HG03064 (cell line): Measurements from ENCODE around the gene RAET1G.
"Not testable (repeated sequence)": the region's sequence is repeated elsewhere in the genome, so short reads cannot be mapped to it uniquely, and the experiment has no call there.

Source experiments
- ATAC-seq: cut with Tn5 transposase; IDR thresholded peaks from one replicate; pipeline ENCODE4 v1.9.1; 2021; ENCODE audit warnings: low read depth; ENCODE audit not compliant: unreplicated experiment

RAET1G gene

GRCh38 chr6:149915970-149916865 lies 6.7 kb downstream of the RAET1G start:
- ATAC-seq, result no peak

DNA sequence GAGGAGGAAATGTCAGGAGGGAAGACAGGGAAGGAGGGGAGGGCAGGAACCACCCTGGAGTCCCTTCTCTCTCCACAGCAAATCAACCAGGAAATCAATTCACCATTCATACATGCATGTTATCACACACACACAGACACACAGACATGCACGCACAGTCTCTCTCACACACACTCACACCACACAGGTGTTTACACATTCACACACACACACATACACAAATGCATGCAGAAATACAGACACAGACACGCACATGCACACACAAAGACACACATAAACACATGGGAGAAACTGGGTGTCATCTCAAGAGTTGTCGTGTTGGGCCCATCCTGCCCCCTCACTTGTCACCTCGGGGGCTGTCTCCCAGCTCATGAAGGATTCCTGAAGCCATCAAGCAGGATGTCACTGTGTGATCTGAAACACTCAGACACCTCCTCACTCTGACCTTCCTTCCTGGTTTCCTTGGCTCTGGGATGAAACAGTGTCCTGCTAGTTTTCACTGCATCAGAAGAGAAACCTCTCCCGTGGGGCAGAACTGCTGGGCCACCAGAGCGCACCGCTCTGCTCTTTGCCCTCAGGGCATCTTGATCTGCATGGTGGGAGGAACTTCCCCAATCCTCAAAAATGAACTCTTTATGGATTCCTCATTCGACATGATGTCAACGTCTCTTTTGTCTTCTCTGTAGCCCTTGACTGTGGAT lies 9.2 kb downstream of the RAET1G start:
- no peak for ATAC-seq

DNA sequence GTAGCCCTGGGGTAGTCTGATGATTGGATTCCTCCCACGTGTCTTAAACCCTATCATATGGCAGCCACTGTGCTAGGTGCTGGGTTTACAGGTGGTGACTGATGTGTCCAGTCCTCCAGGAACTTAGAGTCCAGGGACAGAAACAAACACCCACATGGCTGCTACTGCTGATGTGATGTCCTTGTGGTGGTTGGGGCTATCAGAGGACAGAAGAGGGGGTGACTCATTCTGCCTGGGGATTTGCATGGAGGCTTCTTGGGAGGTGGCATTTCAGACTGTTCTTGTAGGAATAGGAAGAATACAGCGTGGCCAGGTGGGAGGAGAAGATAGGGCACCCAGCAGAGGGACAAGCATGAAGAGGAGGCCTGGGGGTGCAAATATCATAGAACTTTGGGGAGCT lies 9.8 kb downstream of the RAET1G start:
- no peak for ATAC-seq

GRCh38 chr6:149912680-149913079 lies 10.2 kb downstream of the RAET1G start:
- ATAC-seq, result not testable (repeated sequence)

DNA sequence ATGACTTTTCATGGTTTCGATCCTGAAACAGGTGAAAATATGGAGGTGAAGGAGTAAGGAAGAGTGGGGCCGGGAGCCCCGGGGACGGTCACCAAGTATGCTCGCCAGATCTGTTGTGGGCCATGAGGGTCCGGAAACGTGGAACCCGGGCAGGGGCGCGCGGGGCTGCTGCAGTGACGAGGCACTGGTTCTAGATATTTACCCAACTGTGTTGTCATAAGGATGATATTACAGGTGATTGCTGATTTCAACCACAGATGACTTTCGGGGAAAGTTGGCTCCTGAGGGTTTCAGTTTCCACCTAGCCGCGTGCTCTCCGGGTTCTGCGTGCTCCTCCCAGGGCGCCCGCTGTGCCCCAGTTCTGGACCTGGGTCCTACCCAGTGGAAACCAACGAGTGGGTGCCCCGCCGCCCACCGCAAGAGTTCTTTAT lies 12.2 kb downstream of the RAET1G start:
- ATAC-seq, result no peak

- ATAC-seq, result no peak
These were observed 13.0 kb downstream of the RAET1G start for GRCh38 chr6:149909701-149910470.

DNA sequence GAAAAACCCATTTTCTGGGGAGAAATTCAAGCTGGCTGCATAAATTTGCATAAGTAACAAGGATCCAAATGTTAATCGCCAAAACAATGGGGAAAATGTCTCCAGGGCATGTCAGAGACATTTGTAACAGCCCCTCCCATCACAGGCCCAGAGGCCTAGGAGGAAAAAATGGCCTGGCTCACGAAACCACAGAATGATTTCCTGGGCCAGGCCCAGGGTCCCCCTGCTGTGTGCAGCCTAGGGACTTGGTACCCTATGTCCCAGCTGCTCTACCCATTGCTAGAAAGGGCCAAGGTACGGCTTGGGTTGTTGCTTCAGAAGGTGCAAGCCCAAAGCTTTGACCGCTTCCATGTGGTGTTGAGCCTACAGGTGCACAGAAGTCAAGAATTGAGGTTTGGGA lies 14.4 kb downstream of the RAET1G start:
- not testable (repeated sequence) for ATAC-seq

GRCh38 chr6:149907317-149907716 lies 15.6 kb downstream of the RAET1G start:
- no peak for ATAC-seq

GRCh38 chr6:149906405-149906804 lies 16.5 kb downstream of the RAET1G start:
- ATAC-seq, result no peak

- no peak for ATAC-seq
These were observed 17.0 kb downstream of the RAET1G start for GRCh38 chr6:149905911-149906371.

GRCh38 chr6:149905371-149905910 lies 17.5 kb downstream of the RAET1G start:
- no peak for ATAC-seq

DNA sequence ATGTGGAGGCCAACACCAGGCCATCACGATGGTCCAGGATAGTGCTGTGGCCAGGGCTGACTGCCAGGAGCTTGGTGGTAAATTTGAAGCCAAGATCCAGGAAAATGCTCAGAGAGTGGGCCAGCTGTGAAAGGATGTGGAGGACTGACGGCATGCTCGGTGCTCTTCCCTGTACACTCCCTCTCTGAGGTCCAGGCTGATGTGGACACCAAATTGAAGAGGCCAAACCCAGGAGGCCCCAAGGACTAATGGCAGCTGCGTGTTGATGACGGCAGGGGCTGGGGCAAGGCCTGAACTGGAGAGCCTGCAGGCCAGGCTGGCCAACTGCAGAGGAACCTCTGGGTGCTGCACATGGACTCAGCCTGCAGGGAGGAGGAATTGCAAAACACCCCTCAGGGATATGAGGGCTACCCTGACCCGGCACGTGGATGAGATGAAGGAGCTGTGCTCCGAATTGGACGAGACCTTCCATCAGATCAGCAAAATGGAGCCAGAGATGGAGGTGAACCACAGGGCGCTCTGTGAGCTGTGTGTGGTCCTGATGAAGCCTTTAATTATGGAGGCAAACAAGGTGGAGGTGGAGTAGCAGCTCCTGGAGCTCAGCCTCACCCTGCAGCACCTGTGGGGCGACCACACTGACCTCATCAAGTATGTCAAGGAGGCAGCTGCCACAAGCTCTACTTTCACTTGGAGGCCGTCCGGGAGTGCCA lies 18.1 kb downstream of the RAET1G start:
- ATAC-seq, result no peak

- ATAC-seq, result no peak
These were observed 18.8 kb downstream of the RAET1G start for GRCh38 chr6:149903938-149904611.

- ATAC-seq, result no peak
These were observed 21.3 kb downstream of the RAET1G start for GRCh38 chr6:149901444-149902140.

GRCh38 chr6:149900620-149901443 lies 22.1 kb downstream of the RAET1G start:
- ATAC-seq, result no peak

- ATAC-seq, result no peak
These were observed 22.8 kb downstream of the RAET1G start for GRCh38 chr6:149899926-149900619.

- ATAC-seq, result no peak
These were observed 23.4 kb downstream of the RAET1G start for GRCh38 chr6:149899486-149899885.
